GM20431 (cell line): ENCODE measurements around the gene COX6A2.

ENCODE experiments used
- in situ Hi-C: fragments of 300-500 bp; cut with MseI, MboI; formaldehyde crosslinking; loops from one replicate; pipeline ENCODE4 v1.15.0; 2020; ENCODE audit warnings: low sequenced_read_pairs; ENCODE audit not compliant: unreplicated experiment

The COX6A2 gene

GRCh38 chr16:31413381-31413780 is 14.8 kb downstream of the COX6A2 start:
- in situ Hi-C loops: no loop called here

GRCh38 chr16:31412750-31413149 is 15.4 kb downstream of the COX6A2 start:
- in situ Hi-C loops: no loop called here

GRCh38 chr16:31411024-31411844 is 16.9 kb downstream of the COX6A2 start:
- in situ Hi-C loops: no loop called here

GRCh38 chr16:31410082-31410481 is 18.1 kb downstream of the COX6A2 start:
- in situ Hi-C loops: no loop called here

- in situ Hi-C loops: no loop called here
Measured at GRCh38 chr16:31409433-31409832, 18.7 kb downstream of the COX6A2 start.

- in situ Hi-C loops: no loop called here
Measured at GRCh38 chr16:31407406-31407805, 20.8 kb downstream of the COX6A2 start.

- in situ Hi-C loops: no loop called here
Measured at GRCh38 chr16:31404353-31405064, 23.7 kb downstream of the COX6A2 start.

GRCh38 chr16:31403590-31404352 is 24.4 kb downstream of the COX6A2 start:
- in situ Hi-C loops: no loop called here

GRCh38 chr16:31402687-31403086 is 25.5 kb downstream of the COX6A2 start:
- in situ Hi-C loops: no loop called here

GRCh38 chr16:31401436-31401835 is 26.7 kb downstream of the COX6A2 start:
- in situ Hi-C loops: no loop called here

GRCh38 chr16:31400191-31400590 is 28.0 kb downstream of the COX6A2 start:
- in situ Hi-C loops: no loop called here

- in situ Hi-C loops: no loop called here
Measured at GRCh38 chr16:31397701-31398100, 30.5 kb downstream of the COX6A2 start.

GRCh38 chr16:31397096-31397660 is 31.0 kb downstream of the COX6A2 start:
- in situ Hi-C loops: no loop called here

- in situ Hi-C loops: no loop called here
Measured at GRCh38 chr16:31395647-31396046, 32.5 kb downstream of the COX6A2 start.

- in situ Hi-C loops: no loop called here
Measured at GRCh38 chr16:31393056-31393455, 35.1 kb downstream of the COX6A2 start, which contains the start of gene ITGAD. Gene ITGAD (plus strand): TSS chr16:31393335. CDS start chr16:31393361, 26 bp downstream.

- in situ Hi-C loops: no loop called here
Measured at GRCh38 chr16:31390504-31391041, 37.6 kb downstream of the COX6A2 start.

GRCh38 chr16:31388535-31388934 is 39.6 kb downstream of the COX6A2 start:
- in situ Hi-C loops: no loop called here

- in situ Hi-C loops: no loop called here
Measured at GRCh38 chr16:31386157-31386984, 41.8 kb downstream of the COX6A2 start.

GRCh38 chr16:31385680-31386079 is 42.5 kb downstream of the COX6A2 start:
- in situ Hi-C loops: no loop called here
